SW480 (cell line): ENCODE data around the gene TARS1.

ENCODE experiments used
- DNase-seq: peaks from one replicate; pipeline ENCODE4 v3.0.0-alpha.2; 2016; ENCODE audit warnings: low spot score

Gene TARS1

GRCh38 chr5:33439905-33440481 lies 772 bp upstream of the TARS1 start:
- peak; percentile 27 for DNase-seq

- DNase-seq = peak; percentile 84
Observed at GRCh38 chr5:33441241-33442177, 744 bp downstream of the TARS1 start.

DNA sequence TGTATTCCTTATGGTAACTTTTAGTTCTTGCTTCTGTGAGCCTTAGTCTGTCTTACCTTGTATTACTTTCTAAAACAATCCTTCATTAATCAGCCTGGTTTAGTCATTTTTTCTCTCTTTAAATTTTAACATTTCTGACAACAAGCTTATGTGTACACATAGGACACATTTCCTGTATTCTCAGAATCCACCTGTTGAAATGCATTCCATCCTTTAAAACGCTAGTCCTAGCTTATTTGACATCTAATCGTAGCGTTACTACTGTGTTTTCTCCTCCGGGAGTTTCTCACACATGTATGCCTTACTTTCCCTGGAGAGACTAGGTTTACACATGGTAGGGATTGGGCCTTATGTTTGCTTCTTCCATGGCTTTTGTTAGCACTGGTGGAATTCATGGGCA lies 3.8 kb downstream of the TARS1 start:
- no peak for DNase-seq

GRCh38 chr5:33445798-33446197 lies 5.0 kb downstream of the TARS1 start:
- no peak for DNase-seq

DNA sequence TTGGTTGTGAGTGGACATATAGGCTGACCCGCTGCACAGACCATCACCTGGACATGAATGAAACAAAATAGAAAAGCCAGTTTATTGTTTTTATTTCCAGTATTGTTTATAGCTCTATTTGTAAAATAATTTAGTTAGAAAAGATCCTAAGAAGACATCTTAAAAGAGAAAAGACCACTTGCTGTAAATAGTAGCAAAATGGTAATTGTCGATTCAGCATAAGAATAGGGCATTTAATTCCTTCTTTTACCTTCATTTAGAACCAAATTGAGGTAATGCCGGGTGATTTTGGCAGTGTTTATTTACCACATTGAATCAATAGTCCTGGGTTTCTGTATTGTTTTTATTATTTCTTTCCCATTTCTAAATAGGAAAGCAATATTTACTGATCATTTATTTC lies 7.4 kb downstream of the TARS1 start:
- no peak for DNase-seq

DNA sequence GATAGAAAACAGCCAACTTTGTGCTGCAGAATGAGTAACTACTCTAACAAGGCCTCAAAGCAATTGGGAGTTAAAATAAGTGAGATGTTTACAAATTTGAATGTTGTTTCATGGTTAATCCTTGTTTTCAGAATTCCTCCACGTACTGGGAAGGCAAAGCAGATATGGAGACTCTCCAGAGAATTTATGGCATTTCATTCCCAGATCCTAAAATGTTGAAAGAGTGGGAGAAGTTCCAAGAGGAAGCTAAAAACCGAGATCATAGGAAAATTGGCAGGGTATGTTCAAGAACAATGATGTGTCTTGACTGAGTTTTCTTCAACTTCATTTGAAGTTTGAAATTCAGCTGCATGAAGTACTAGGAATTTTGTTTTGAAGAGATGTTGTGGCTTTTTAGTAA lies 16.4 kb downstream of the TARS1 start:
- DNase-seq = no peak

DNA sequence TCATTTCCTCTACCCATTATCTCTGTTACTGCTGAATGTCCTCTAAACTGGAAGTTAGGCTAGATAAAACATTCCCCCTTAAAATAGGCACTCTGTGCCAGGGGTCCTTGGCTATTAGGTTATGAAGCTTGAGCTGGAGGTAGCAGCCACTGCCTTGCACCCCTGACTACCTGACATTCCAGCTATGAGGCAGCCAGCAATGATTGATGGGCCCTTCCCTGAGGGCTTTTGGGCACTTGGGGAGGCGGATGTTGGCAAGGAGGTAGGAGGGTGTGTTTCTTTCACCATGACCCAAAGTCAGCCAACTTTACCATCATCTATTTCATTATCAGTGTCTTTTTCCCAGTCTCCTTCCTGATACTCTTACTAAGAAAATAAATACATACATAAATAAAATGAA lies 17.1 kb downstream of the TARS1 start:
- DNase-seq = no peak

DNA sequence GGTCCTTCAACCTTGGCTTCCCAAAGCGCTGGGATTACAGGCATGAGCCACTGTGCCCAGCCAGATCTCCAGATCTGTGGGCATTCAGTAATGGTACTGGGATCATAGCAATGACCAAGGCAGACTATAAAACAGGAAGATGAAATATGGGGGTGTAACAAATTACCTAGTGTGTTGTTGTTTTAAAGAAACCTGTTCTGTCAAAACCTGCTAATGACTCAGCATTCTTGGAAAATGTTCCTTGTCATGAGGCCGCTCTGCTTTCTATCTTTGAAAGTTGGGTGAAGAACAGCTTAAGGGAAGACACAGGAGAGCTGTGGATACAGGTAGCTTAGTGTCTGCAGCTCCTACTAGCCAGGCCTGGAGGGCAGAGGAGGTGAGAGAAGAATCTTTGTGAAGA lies 19.4 kb downstream of the TARS1 start:
- no peak for DNase-seq

DNA sequence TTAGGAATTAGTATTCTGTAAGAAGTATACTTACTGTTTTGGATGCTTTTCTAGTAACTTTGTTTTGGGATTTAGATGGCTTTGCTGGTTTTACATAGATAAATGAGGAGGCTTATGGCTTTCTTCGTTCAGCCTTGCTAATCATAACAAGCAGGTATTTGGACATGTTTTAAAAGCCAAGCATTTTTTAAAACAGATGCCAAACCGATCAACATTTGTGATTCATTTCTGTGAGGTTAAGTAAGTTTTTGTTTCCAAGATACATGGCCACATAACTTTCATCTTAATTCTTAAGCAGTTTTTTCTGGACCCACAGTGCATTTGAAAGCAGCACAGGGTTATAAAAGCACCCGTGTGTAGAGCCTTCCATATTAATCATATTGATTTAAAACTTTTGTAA lies 21.7 kb downstream of the TARS1 start:
- DNase-seq = no peak

GRCh38 chr5:33465120-33465519 lies 24.4 kb downstream of the TARS1 start:
- DNase-seq = no peak

DNA sequence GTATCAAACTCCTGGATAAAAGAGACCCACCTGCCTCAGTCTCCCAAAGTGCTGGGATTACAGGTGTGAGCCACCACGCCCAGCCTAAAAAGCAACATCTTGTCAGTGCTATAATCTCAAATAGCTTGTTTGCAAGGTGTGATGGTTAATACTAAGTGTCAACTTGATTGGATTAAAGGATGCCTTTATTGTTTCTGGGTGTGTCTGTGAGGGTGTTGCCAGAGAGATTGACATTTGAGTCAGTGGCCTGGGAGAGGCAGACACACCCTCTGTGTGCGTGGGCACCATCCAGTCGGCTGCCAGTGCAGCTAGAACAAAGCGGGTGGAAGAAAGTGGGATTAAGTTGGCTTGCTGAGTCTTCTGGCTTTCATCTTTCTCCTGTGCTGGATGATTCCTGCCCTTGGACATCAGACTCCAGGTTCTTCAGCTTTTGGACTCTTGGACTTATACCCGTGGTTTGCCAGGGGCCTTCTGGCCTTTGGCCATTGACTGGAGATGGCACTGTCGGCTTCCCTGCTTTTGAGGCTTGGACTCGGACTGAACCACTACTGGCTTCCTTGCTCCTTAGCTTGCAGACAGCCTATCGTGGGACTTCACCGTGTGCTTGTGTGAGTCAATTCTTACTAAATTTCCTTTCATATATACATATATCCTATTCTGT lies 28.1 kb downstream of the TARS1 start:
- peak; percentile 20 for DNase-seq

DNA sequence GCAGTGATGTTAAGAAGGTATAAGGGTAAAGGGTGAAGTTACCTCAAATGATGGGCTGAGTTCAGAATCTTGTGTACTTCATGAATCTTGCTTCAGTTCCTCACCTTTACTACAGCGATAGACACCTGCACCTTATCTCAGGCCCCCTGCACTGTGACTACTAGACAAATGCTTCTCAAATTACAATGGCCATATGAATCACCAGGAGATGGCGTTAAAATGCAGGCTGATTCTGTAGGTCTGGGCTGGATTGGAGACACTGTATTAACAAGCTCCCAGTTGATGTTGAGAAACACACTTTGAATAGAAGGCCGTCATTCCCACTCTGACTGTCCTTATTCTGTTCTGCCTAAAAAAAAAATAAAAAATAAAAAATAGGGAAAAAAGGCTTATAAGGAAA lies 29.8 kb downstream of the TARS1 start:
- peak; percentile 46 for DNase-seq

DNA sequence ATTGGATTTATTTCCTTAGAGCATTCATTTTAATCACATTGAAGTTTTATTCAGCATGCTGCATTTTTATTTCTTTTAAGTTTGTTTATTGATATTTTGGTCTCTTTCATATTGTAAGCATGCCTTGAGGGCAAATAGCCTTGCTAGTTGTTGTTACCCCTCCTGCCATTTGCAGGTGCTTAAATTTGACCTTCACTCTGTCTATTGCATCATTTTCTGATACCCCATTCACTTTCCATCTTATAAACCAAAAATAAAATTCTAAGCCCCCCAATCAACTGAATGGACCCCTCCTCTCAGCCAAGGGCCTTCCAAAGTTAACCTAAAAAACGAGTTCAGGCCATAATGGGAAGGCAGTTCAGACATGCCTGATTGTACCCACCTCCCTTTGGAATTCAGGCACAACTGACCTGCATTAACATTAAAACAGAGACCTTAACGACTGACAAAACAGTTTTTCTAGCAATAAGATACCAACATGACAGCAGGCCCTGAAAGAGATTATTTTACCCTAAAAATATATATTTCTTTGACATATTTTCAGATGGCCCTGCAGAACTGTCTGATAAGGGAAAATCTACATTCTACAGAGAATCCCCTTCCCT lies 32.1 kb downstream of the TARS1 start:
- no peak for DNase-seq

GRCh38 chr5:33474004-33474403 lies 33.2 kb downstream of the TARS1 start:
- DNase-seq = no peak

DNA sequence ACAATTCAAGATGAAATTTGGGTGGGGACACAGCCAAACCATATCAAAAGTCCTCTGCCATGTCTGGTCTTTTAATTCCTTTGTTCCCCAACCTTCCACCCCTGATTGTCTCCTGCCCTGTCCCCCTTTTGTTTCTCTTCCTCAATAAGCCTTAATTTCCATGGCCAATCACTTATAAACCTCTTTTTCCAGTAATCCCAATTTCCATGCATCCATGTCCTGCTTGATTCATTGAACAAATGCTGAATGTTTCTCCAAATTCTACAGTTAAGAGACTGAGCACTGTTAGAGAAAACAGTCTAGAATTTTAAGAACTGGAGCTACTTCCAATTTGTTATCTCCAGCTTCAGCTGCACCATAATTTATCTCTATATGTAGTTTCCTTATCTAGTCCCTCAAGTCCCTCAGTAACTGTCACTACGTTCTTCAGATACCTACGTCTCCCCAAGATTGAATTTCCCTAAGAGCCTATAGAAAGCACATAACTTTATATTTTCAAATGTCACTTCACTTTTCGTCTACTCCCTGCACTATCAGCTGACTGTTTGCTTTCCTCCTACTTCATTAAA lies 34.2 kb downstream of the TARS1 start:
- no peak for DNase-seq

GRCh38 chr5:33475706-33476105 lies 34.9 kb downstream of the TARS1 start:
- DNase-seq = no peak

- DNase-seq = no peak
Observed at GRCh38 chr5:33476992-33477391, 36.2 kb downstream of the TARS1 start.

DNA sequence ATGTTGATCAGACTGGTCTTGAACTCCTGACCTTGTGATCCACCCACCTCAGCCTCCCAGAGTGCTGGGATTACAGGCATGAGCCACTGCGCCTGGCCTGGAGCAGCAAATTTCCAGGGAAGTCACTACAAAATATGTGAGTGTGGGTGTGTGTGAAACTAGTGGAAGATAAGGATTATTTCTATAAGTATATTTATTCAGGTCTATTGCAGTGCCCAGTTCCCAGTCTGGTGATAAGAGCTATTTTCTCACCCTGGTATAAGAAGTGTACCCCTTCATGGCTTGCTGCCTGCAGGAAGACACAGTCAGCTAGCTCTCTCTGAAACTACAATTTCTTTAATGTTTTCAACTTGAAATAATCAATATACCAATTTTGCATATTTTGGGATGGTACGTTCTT lies 37.1 kb downstream of the TARS1 start:
- DNase-seq = no peak

- no peak for DNase-seq
Observed at GRCh38 chr5:33479311-33479710, 38.5 kb downstream of the TARS1 start.

DNA sequence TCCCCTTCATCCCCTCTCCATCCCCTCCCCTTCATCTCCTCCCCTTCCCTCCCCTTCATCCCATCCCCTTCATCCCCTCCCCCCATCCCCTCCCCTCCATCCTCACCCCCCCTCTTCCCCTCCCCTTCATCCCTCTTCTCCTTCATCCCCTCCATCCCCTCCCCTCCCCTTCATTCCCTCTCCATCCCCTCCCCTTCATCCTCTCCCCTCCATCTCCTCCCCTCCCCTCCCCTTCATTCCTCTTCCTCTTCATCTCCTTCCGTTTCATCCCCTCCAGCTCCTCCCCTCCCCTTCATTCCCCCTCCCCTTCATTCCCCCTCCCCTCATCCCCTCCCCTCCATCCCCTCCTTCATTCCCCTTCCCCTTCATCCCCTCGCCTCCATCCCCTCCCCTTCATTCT lies 40.1 kb downstream of the TARS1 start:
- no peak for DNase-seq

GRCh38 chr5:33482335-33482734 lies 41.6 kb downstream of the TARS1 start:
- DNase-seq = no peak

DNA sequence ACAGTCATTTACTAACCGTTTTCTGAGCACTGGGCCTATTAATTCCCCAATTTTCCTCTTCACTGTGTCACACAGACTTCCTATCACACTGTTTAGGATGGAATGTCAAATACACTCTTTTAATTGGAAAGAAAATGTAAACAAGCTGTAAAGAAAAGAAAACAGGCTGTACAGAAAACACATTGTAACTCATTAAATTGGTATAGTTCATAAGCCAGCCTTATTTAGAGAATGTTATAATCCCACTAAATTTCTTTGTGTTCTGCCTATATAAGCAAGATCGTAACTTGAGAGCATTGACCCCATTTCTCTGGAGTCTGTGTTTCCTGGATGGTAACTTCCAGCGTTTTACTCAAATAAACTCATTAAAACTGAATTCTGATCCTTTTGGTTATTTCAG lies 46.5 kb downstream of the TARS1 start:
- no peak for DNase-seq
